HS-5 (cell line): ENCODE results near the gene NEDD8.
"Not testable (repeated sequence)": the region's sequence is repeated elsewhere in the genome, so short reads cannot be mapped to it uniquely, and the experiment has no call there.

Source experiments
- DNase-seq: peaks from one replicate; pipeline ENCODE4 v3.0.0-alpha.2; 2012; ENCODE audit warnings: low read depth

Gene NEDD8

GRCh38 chr14:24222987-24223386, 9.2 kb downstream of the NEDD8 start:
- not testable (repeated sequence) for DNase-seq

- no peak for DNase-seq
Observed at GRCh38 chr14:24219521-24219920, 12.6 kb downstream of the NEDD8 start.

DNA sequence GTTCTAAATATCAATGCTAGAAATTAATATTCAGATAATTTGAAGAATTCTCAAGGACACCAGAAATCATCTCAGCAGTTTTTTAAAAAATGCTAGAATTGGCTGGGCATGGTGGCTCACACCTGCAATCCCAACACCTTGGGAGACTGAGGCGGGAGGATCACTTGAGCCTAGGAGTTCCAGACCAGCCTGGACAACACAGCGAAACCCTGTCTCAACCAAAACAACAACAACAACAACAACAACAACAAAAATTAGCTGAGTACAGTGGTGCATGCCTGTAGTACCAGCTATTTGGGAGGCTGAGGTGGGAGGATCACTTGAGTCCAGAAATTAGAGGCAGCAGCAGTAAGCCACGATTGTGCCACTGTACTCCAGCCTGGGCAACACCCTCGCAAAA, 13.1 kb downstream of the NEDD8 start:
- DNase-seq: no peak

GRCh38 chr14:24216876-24217275, 15.3 kb downstream of the NEDD8 start:
- not testable (repeated sequence) for DNase-seq

DNA sequence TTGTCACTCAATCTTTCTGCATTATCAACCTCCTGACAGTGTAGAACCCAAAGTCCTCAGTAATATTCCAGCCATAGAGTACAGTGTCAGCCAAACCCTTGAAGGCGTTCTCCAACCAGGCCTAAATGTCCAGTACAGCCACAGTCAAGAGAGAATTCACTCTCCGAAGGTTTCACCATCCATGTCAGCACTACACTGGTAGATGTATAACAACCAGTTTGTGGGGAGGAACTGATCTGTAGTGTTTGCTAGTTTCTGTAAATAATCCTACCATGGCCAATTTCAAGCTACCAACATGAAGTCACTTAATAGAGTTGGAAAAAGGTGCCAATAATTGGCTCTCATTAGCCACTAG, 15.8 kb downstream of the NEDD8 start:
- DNase-seq: no peak

DNA sequence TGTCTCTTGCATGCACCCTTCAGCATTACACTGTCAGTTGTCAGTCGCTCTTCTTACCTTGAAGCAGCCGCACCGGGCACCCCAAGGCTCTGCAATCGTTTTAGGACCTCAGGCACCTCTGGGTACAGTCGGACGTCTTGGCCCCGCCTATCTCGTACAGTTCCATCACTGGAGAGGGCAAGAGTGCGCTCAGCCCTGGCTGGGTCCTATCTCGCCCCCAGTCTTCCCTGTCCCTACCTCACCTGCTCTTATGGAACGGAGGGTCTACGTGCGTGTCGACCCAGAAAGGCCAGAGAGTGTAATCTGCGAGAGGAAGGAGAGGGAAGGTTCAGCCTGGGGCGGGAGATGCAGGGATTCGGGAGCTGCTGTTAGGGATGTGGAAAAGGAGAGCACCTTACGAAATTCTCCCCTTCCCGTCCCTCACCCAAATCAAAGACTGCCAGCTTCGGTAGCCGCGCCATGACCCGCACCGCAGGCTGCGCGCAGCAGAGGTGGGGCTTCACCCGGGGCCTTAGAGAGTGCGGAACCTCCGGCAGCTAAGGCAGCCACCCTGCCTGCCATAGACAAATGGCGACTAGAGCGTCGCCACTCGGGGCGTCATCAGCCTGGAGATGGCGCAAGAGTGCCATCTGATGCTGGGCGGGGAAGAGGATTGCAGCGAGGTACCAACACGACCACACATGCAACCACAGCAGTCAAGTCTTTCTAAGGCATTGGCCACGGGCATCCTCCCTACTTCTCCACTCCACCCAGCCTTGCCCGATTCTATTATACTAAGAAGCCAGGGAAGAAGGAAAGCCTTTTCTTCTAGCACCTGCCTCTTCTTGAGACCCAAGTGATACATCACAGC, 16.4 kb downstream of the NEDD8 start, which contains the start of gene MDP1:
TSS of gene MDP1 (minus strand) at position 572 of the 850 bp plus-strand sequence. CDS start at position 461, 111 bp downstream.
- DNase-seq: peak; percentile 64

DNA sequence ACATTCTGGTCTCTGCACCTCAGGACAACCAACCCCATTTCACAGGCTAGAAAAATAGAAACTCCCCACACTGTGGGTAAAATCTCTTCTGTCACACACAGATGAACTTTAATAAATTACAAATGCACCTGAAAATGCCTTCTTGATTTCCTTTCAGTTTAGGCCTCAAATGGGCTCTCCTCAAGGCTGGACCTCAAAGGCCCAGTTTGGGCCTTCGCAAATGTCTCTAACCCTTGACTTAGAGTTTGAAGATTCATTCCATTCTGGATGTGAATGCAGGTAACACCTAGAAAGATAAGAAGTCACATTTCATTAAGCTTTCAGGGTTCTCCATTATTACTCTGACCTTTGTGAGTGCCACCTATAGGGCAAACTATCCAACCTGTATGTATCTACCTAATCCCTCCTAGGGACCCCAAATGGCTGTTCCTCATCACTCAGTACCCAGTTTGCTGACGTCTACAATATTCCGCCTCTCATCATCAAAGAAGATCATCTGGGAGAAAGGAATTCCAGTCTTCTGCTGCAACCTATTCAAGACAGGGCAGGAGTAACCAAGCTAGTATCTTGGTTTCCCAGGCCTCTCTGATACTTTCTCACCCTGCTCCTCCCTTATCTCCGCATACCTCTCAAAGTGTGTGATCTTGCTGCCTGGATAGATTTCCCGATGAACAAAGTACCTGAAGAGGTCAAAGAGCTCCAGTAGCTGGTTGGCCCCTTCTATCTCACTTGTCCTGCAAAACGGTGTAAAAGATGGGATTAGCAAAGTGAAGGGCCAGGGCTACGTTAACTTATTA, 18.1 kb downstream of the NEDD8 start:
- DNase-seq: no peak

GRCh38 chr14:24212924-24213865, 19.0 kb downstream of the NEDD8 start, which contains the start of gene CHMP4A:
Gene CHMP4A (minus strand): TSS chr14:24213488. CDS start chr14:24213439, 49 bp downstream.
- DNase-seq: peak; percentile 85

GRCh38 chr14:24211311-24211710, 20.9 kb downstream of the NEDD8 start:
- DNase-seq: no peak

- no peak for DNase-seq
Observed at GRCh38 chr14:24207625-24208024, 24.5 kb downstream of the NEDD8 start.

GRCh38 chr14:24207104-24207551, 25.0 kb downstream of the NEDD8 start:
- DNase-seq: no peak

DNA sequence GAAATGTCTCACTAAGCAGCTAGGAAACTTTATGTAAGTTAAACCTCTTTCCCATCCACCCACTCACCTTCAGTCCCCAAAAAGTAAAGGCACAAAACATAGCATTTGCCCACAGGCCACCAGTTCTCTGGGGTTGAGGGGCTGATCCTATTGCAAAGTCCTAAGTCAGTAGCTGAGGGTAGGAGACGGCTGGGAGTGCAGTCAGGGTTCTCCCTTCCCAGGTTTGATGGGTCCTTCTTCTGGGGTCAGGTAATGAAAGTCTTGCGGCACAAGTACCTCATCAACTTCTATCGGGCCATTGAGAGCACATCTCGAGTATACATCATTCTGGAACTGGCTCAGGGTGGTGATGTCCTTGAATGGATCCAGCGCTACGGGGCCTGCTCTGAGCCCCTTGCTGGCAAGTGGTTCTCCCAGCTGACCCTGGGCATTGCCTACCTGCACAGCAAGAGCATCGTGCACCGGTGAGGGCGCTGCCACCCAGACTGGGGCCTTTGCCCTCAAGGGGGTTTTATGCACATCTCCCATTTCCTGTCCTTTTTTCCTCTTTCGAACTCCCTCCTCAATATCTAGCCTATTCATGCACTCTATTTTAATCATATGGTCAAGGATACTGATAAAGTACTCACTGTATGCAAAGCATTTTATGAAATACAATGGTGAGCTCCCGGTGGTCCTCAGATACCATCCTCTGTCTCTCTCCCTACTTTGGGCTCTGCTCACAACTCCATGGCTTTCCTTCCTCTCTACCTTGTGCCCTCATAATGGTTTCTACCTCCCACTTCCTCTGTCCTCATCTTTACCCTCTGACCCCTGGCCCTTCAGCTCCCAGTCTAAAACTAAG, 25.7 kb downstream of the NEDD8 start:
- DNase-seq: no peak

DNA sequence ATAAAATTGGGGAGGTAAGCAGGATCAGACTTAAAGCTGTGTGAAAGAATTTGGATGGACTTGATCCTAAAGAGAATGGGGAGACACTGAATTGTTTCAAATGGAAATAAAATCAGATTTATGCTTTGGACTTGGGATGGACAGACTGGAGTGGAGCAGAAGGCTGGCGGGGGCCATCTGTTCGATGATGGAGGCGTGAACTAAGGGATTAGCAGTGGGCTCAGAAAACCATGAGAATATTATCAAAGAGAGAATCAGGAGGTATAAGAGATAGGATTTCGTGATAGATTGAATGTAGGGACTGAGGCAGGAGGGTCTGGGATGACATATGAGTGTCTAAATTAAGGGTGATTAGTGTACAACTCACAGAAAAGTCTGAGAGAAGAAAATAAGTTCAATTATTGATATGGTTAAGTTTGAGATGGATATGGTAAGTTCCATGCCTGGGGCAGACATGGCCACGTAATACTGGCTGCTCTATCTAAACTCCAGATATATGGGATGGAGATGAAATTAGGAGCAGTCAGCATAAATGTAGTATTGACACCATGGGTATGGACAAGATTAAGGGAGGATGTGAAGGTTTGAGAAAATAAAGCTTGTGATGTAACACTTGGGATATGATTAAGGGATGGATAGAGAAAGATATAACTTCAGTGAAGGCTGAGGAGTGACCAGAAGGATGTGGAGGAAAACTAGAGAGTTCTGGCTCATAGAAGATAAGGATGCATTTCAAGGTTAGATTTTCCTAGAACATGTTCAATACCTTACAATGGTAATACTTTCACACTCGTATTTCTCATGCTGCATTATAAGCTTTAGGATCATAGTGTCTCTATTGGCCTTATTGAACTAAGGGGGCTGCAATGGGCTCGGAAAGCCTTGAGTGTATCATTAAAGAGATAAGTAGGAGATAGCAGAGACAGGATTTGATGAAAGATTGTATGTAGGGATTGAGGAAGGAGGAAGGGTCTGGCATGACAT, 27.7 kb downstream of the NEDD8 start:
- no peak for DNase-seq

DNA sequence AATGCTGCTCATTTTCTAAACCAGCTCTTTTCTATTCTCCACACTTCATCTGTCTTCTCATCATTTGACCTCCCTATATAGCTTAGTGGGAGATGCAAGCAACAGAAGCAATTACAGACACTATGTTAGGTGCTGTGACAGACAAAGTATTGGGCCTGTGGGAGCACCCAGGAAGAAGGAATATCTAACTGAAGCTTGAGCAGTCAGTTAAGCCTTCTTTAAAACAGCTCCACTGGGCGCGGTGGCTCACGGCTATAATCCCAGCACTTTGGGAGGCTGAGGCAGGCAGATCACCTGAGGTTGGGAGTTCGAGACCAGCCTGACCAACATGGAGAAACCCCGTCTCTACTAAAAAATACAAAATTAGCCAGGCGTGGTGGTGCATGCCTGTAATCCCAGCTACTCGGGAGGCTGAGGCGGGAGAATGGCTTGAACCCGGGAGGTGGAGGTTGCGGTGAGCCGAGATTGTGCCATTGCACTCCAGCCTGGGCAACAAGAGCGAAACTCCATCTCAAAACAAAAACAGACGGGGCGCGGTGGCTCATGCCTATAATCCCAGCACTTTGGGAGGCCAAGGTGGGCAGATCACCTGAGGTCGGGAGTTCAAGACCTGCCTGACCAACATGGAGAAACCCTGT, 28.8 kb downstream of the NEDD8 start:
- not testable (repeated sequence) for DNase-seq

DNA sequence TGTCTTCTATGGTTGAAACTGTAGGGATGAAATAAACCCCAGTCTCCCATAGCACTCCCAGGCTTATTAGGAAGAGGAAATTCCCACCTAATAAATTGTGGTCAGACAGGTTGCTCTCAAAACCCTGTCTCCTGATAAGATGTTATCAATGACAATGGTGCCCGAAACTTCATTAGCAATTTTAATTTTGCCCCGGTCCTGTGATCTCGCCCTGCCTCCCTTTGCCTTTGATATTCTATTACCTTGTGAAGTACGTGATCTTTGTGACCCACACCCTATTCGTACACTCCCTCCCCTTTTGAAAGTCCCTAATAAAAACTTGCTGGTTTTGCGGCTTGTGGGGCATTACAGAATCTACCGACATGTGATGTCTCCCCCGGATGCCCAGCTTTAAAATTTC, 29.6 kb downstream of the NEDD8 start:
- DNase-seq: not testable (repeated sequence)

- no peak for DNase-seq
Observed at GRCh38 chr14:24198814-24199524, 33.2 kb downstream of the NEDD8 start.

DNA sequence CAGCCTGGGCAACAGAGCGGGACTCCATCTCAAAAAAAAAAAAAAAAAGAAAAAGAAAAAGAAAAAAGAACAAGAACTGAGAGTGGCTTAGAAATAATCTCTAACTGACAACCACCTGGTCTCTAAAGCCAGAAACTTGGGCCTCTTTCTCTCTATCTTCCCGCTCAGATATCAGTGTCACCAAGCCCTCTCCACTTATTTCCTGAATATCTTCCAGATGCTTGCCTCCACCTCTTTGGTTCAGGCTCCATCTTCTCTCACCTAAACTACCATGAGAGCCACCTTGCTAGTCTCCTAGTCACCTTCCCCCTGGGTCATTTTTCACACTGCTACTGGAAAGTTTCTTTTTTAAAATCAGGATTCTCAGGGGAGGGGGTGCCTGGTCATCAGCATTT, 35.1 kb downstream of the NEDD8 start:
- no peak for DNase-seq
